IPS DF 6.9 (cell line): ENCODE data around the gene TADA2B.

Source experiments
- DNase-seq: peaks from one replicate; pipeline ENCODE4 v3.0.0-alpha.2; 2013; ENCODE audit warnings: low read depth, low spot score
- H3K27ac ChIP-seq: one replicate; pipeline ENCODE4 v1.5.1; 2013; ENCODE audit warnings: low read length, control low read depth
- H3K27me3 ChIP-seq: 2 replicates; pipeline ENCODE4 v1.6.1; 2013; ENCODE audit warnings: mild to moderate bottlenecking, low read length; ENCODE audit not compliant: control insufficient read depth, insufficient read depth
- H3K36me3 ChIP-seq: 2 replicates; pipeline ENCODE4 v1.6.1; 2013; ENCODE audit warnings: low read length; ENCODE audit not compliant: control insufficient read depth, insufficient read depth
- H3K4me1 ChIP-seq: 2 replicates; pipeline ENCODE4 v1.6.1; 2013; ENCODE audit warnings: low read length; ENCODE audit not compliant: control insufficient read depth, insufficient read depth
- H3K4me3 ChIP-seq: 2 replicates; pipeline ENCODE4 v1.5.1; 2013; ENCODE audit warnings: mild to moderate bottlenecking, low read length
- H3K9me3 ChIP-seq: 2 replicates; pipeline ENCODE4 v1.6.1; 2013; ENCODE audit warnings: low read length, inconsistent platforms; ENCODE audit not compliant: control insufficient read depth, insufficient read depth
- WGBS: extraction: QIAGEN DNeasy Blood & Tissue Kit; methylation state at CpG from one replicate; pipeline ENCODE4 v1.1.7; 2013; ENCODE audit warnings: mixed read lengths, missing lambda C conversion rate; ENCODE audit not compliant: insufficient read length, insufficient coverage; 5-methylcytosine and 5-hydroxymethylcytosine counted together

TADA2B gene

GRCh38 chr4:7037425-7037824 is 5.7 kb upstream of the TADA2B start:
- H3K4me1 ChIP-seq = no peaks in the 10 kb centered on the region
- no peak overlapping the region for H3K27ac ChIP-seq
- H3K36me3 ChIP-seq = no peaks in the 10 kb centered on the region
- no CpG with 5 or more reads among the region's 6 CpGs for WGBS
- no peak overlapping the region for H3K4me3 ChIP-seq
- H3K9me3 ChIP-seq = no peaks in the 10 kb centered on the region
- peaks cover 14% of the 10 kb centered on the region for H3K27me3 ChIP-seq
- no peak for DNase-seq

- no peak overlapping the region for H3K4me3 ChIP-seq
- H3K9me3 ChIP-seq = no peaks in the 10 kb centered on the region
- H3K4me1 ChIP-seq = no peaks in the 10 kb centered on the region
- no peaks in the 10 kb centered on the region for H3K36me3 ChIP-seq
- peaks cover 14% of the 10 kb centered on the region for H3K27me3 ChIP-seq
- no peak for DNase-seq
- no peak overlapping the region for H3K27ac ChIP-seq
- no CpG with 5 or more reads among the region's 4 CpGs for WGBS
These were observed 2.4 kb upstream of the TADA2B start for GRCh38 chr4:7040765-7041164.

- no peak overlapping the region for H3K27ac ChIP-seq
- peaks cover 14% of the 10 kb centered on the region for H3K27me3 ChIP-seq
- H3K4me1 ChIP-seq = no peaks in the 10 kb centered on the region
- H3K4me3 ChIP-seq = no peak overlapping the region
- DNase-seq = no peak
- H3K9me3 ChIP-seq = no peaks in the 10 kb centered on the region
- no CpG with 5 or more reads among the region's 19 CpGs for WGBS
- H3K36me3 ChIP-seq = no peaks in the 10 kb centered on the region
These were observed 1.9 kb upstream of the TADA2B start for GRCh38 chr4:7041246-7041645.

- Histone ChIP-seq H3K9me3 (no peaks in the 10 kb centered on the region), H3K27ac (no peak overlapping the region), H3K4me3 (peak overlapping the region; percentile 54; the same call in 1 of the 2 replicates), H3K27me3 (peaks cover 14% of the 10 kb centered on the region), H3K4me1 (no peaks in the 10 kb centered on the region), H3K36me3 (no peaks in the 10 kb centered on the region)
- WGBS = no CpG with 5 or more reads among the region's 42 CpGs
- DNase-seq = no peak
These were observed 1.2 kb upstream of the TADA2B start for GRCh38 chr4:7041801-7042502.

- Histone ChIP-seq H3K4me1 (no peaks in the 10 kb centered on the region), H3K4me3 (peak overlapping the region; percentile 54; the same call in 1 of the 2 replicates), H3K27ac (no peak overlapping the region), H3K9me3 (no peaks in the 10 kb centered on the region), H3K27me3 (peaks cover 14% of the 10 kb centered on the region), H3K36me3 (no peaks in the 10 kb centered on the region)
- peak; percentile 90 for DNase-seq
- WGBS = no CpG with 5 or more reads among the region's 90 CpGs
These were observed 479 bp upstream of the TADA2B start for GRCh38 chr4:7042503-7043283.

- Histone ChIP-seq H3K4me3 (peak overlapping the region; percentile 88; the same call in 1 of the 2 replicates), H3K27me3 (peaks cover 14% of the 10 kb centered on the region), H3K36me3 (no peaks in the 10 kb centered on the region), H3K27ac (no peak overlapping the region), H3K9me3 (no peaks in the 10 kb centered on the region), H3K4me1 (no peaks in the 10 kb centered on the region)
- WGBS = no CpG with 5 or more reads among the region's 29 CpGs
- DNase-seq = no peak
These were observed 1.2 kb downstream of the TADA2B start for GRCh38 chr4:7044137-7044930.

GRCh38 chr4:7045553-7045952 is 2.4 kb downstream of the TADA2B start:
- no CpG with 5 or more reads among the region's 8 CpGs for WGBS
- no peak for DNase-seq
- no peaks in the 10 kb centered on the region for H3K36me3 ChIP-seq
- H3K9me3 ChIP-seq = no peaks in the 10 kb centered on the region
- H3K4me3 ChIP-seq = no peak overlapping the region
- H3K27me3 ChIP-seq = peaks cover 14% of the 10 kb centered on the region
- no peaks in the 10 kb centered on the region for H3K4me1 ChIP-seq
- no peak overlapping the region for H3K27ac ChIP-seq

GRCh38 chr4:7045961-7046921 is 3.1 kb downstream of the TADA2B start:
- H3K4me3 ChIP-seq = no peak overlapping the region
- no peaks in the 10 kb centered on the region for H3K9me3 ChIP-seq
- no peak for DNase-seq
- peaks cover 10% of the 10 kb centered on the region for H3K27me3 ChIP-seq
- no CpG with 5 or more reads among the region's 23 CpGs for WGBS
- no peaks in the 10 kb centered on the region for H3K4me1 ChIP-seq
- no peak overlapping the region for H3K27ac ChIP-seq
- H3K36me3 ChIP-seq = no peaks in the 10 kb centered on the region

- no peak overlapping the region for H3K27ac ChIP-seq
- no CpG with 5 or more reads among the region's 9 CpGs for WGBS
- no peak overlapping the region for H3K4me3 ChIP-seq
- H3K27me3 ChIP-seq = peaks cover 3% of the 10 kb centered on the region; the same call in 1 of the 2 replicates
- no peaks in the 10 kb centered on the region for H3K9me3 ChIP-seq
- H3K4me1 ChIP-seq = no peaks in the 10 kb centered on the region
- no peaks in the 10 kb centered on the region for H3K36me3 ChIP-seq
- no peak for DNase-seq
These were observed 3.8 kb downstream of the TADA2B start for GRCh38 chr4:7046971-7047370.
